ENCODE data around the gene GSTM2. TPM values are rescaled to one million over a fixed set of nuclear protein-coding genes. Genes with fewer than 3 reads are reported as not detected.
"Not testable (repeated sequence)": the region's sequence is repeated elsewhere in the genome, so short reads cannot be mapped to it uniquely, and the experiment has no call there.

The GSTM2 gene
- polyA plus RNA-seq, 2 donors: 52.0 to 130 TPM

DNA sequence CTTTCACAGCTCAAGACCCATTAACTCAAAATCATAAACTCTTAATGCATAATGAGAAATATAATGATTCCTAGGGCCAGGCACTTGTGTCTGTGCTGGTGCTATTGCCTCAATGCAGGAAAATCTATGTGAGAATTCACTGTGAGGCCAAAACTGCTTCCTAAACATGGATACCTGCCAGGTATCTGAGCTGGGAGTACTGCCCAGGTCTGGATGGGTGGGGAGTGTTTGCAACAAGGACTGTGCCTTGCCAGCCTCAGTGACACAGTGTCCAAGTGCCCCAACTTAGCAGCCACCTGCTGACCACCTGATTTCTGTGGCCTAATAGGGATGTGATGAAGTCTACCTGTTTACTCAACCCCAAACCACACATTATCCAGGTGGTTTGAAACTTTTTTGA, 42.0 kb downstream of the GSTM2 start:
- not testable (repeated sequence) for H3K4me1 ChIP-seq (ENCODE audit: control insufficient read depth in 2 of 2, insufficient read depth in 2 of 2, low read length in 1 of 2); H3K27ac ChIP-seq (ENCODE audit: low read depth in 2 of 2, low read length in 1 of 2); H3K4me3 ChIP-seq (ENCODE audit: low read depth in 1 of 2, low read length in 2 of 2); H3K36me3 ChIP-seq (ENCODE audit: control insufficient read depth in 2 of 2, insufficient read depth in 2 of 2, low read length in 1 of 2); H3K27me3 ChIP-seq (ENCODE audit: control insufficient read depth in 1 of 2, insufficient read depth in 2 of 2, low read length in 2 of 2); H3K9me3 ChIP-seq (ENCODE audit: control insufficient read depth in 2 of 2, insufficient read depth in 1 of 2, low read depth in 1 of 2, low read length in 1 of 2)

DNA sequence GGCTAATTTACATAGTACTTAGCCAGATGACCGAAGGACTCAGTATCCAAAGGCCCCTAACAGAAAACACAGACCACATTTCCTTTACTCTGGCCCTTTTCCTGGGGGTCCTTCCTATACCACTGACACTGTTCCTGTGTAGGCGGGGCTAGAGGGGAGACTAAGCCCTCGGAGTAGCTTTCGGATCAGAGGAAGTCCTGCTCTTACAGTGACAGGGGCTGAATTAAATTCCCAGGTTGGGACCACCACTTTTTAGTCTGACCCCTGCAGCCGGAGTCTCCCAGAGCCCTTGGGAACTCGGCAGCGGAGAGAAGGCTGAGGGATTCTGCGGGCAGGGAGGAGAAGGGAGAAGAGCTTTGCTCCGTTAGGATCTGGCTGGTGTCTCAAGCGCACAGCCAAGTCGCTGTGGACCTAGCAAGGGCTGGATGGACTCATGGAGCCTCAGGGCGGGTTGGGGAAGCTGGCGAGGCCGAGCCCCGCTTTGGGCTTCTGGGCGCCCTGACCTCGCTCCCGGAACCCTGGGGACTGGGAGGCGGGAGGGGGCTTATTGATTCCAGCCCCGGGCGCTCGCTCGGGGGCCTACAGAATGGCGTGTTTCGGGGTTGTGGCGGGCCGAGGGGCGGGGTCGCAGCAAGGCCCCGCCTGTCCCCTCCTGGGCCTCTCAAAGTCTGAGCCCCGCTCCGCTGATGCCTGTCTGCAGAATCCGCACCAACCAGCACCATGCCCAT, 43.9 kb downstream of the GSTM2 start, which contains the start of gene GSTM5:
Gene GSTM5 (plus strand): TSS at position 659 of the 728 bp plus-strand sequence. CDS start 62 bp downstream, at position 721.
- not testable (repeated sequence) for H3K9me3 ChIP-seq (ENCODE audit: control insufficient read depth in 2 of 2, insufficient read depth in 1 of 2, low read depth in 1 of 2, low read length in 1 of 2); H3K36me3 ChIP-seq (ENCODE audit: control insufficient read depth in 2 of 2, insufficient read depth in 2 of 2, low read length in 1 of 2); H3K4me1 ChIP-seq (ENCODE audit: control insufficient read depth in 2 of 2, insufficient read depth in 2 of 2, low read length in 1 of 2); H3K27me3 ChIP-seq (ENCODE audit: control insufficient read depth in 1 of 2, insufficient read depth in 2 of 2, low read length in 2 of 2)
- Histone ChIP-seq H3K4me3 (ENCODE audit: low read depth in 1 of 2, low read length in 2 of 2) (peak within 1 kb of the TSS; percentile 2 to 8), H3K27ac (ENCODE audit: low read depth in 2 of 2, low read length in 1 of 2) (peak within 1 kb of the TSS in 1 of 2 donors; percentile 7)
- 37 to 40% methylated on average over 33 of the region's 33 CpGs for WGBS, 2 donors

GRCh38 chr1:109712321-109712864, 44.5 kb downstream of the GSTM2 start:
- Histone ChIP-seq H3K27me3 (ENCODE audit: control insufficient read depth in 1 of 2, insufficient read depth in 2 of 2, low read length in 2 of 2) (no peaks in the 10 kb centered on the region), H3K27ac (ENCODE audit: low read depth in 2 of 2, low read length in 1 of 2) (peak overlapping the region in 1 of 2 donors; percentile 7), H3K4me1 (ENCODE audit: control insufficient read depth in 2 of 2, insufficient read depth in 2 of 2, low read length in 1 of 2) (peaks cover 0 to 8% of the 10 kb centered on the region in 2 donors), H3K36me3 (ENCODE audit: control insufficient read depth in 2 of 2, insufficient read depth in 2 of 2, low read length in 1 of 2) (no peaks in the 10 kb centered on the region), H3K4me3 (ENCODE audit: low read depth in 1 of 2, low read length in 2 of 2) (peak overlapping the region; percentile 2 to 8), H3K9me3 (ENCODE audit: control insufficient read depth in 2 of 2, insufficient read depth in 1 of 2, low read depth in 1 of 2, low read length in 1 of 2) (no peaks in the 10 kb centered on the region)
- 59 to 67% methylated on average over 22 of the region's 22 CpGs for WGBS, 2 donors

- no peaks in the 10 kb centered on the region for H3K27me3 ChIP-seq (ENCODE audit: control insufficient read depth in 1 of 2, insufficient read depth in 2 of 2, low read length in 2 of 2)
- peaks cover 0 to 15% of the 10 kb centered on the region in 2 donors for H3K4me1 ChIP-seq (ENCODE audit: control insufficient read depth in 2 of 2, insufficient read depth in 2 of 2, low read length in 1 of 2)
- no peak overlapping the region for H3K4me3 ChIP-seq (ENCODE audit: low read depth in 1 of 2, low read length in 2 of 2)
- H3K36me3 ChIP-seq (ENCODE audit: control insufficient read depth in 2 of 2, insufficient read depth in 2 of 2, low read length in 1 of 2): no peaks in the 10 kb centered on the region
- no peaks in the 10 kb centered on the region for H3K9me3 ChIP-seq (ENCODE audit: control insufficient read depth in 2 of 2, insufficient read depth in 1 of 2, low read depth in 1 of 2, low read length in 1 of 2)
- H3K27ac ChIP-seq (ENCODE audit: low read depth in 2 of 2, low read length in 1 of 2): no peak overlapping the region
- WGBS, 2 donors: 90 to 91% methylated on average over 5 of the region's 5 CpGs
These were observed 45.8 kb downstream of the GSTM2 start for GRCh38 chr1:109713636-109714035.

DNA sequence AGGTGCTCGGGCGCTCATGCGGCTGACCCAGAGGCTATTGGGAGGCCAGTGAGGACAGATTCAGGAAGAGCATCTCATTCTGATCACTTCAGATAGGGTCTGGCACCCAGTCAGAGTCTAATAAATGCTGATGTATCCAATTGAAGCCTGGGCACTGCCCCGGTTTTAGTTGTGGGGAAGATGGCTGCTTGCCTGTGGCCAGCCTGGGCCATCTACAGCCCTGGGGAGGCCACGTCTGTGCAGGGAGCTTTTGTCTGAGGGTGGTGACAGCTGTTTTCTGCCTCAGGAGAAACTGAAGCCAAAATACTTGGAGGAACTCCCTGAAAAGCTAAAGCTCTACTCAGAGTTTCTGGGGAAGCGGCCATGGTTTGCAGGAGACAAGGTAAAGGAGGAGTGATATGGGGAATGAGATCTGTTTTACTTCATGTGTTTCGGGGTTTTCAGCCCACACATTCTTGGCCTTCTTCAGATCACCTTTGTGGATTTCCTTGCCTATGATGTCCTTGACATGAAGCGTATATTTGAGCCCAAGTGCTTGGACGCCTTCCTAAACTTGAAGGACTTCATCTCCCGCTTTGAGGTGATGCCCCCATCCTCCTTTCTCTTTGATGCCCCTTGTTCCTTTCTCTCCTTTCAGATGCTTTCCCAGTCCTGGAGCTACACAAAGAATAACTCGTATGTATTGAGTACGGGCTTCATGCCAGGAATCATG, 47.0 kb downstream of the GSTM2 start:
- H3K36me3 ChIP-seq (ENCODE audit: control insufficient read depth in 2 of 2, insufficient read depth in 2 of 2, low read length in 1 of 2): no peaks in the 10 kb centered on the region
- H3K4me1 ChIP-seq (ENCODE audit: control insufficient read depth in 2 of 2, insufficient read depth in 2 of 2, low read length in 1 of 2): peaks cover 0 to 15% of the 10 kb centered on the region in 2 donors
- no peak overlapping the region for H3K27ac ChIP-seq (ENCODE audit: low read depth in 2 of 2, low read length in 1 of 2)
- 82 to 83% methylated on average over 12 of the region's 12 CpGs for WGBS, 2 donors
- no peaks in the 10 kb centered on the region for H3K9me3 ChIP-seq (ENCODE audit: control insufficient read depth in 2 of 2, insufficient read depth in 1 of 2, low read depth in 1 of 2, low read length in 1 of 2)
- H3K4me3 ChIP-seq (ENCODE audit: low read depth in 1 of 2, low read length in 2 of 2): no peak overlapping the region
- H3K27me3 ChIP-seq (ENCODE audit: control insufficient read depth in 1 of 2, insufficient read depth in 2 of 2, low read length in 2 of 2): no peaks in the 10 kb centered on the region

DNA sequence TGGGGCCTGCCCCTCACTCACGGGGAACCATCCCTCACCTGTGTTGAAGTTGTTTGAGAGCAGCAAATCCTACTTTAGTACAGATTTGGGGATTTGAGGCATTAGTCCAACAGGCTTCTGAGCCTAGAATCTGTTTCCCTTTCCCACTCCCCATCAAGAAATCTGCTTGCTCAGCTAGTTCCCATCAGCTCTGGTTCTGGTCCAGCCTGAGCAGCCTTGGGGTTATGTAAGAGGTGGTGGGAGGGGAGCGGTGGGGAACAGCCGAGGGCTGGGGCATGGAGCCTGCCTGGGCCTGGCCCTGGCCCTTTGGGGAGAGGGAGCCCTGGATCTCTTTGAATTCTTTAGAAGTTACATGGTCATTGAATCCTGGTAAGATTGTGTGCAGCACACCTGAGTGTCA, 48.3 kb downstream of the GSTM2 start:
- Histone ChIP-seq H3K4me3 (ENCODE audit: low read depth in 1 of 2, low read length in 2 of 2) (no peak overlapping the region), H3K4me1 (ENCODE audit: control insufficient read depth in 2 of 2, insufficient read depth in 2 of 2, low read length in 1 of 2) (peaks cover 0 to 15% of the 10 kb centered on the region in 2 donors), H3K27ac (ENCODE audit: low read depth in 2 of 2, low read length in 1 of 2) (peak overlapping the region; percentile 12 to 68), H3K9me3 (ENCODE audit: control insufficient read depth in 2 of 2, insufficient read depth in 1 of 2, low read depth in 1 of 2, low read length in 1 of 2) (no peaks in the 10 kb centered on the region), H3K36me3 (ENCODE audit: control insufficient read depth in 2 of 2, insufficient read depth in 2 of 2, low read length in 1 of 2) (no peaks in the 10 kb centered on the region), H3K27me3 (ENCODE audit: control insufficient read depth in 1 of 2, insufficient read depth in 2 of 2, low read length in 2 of 2) (no peaks in the 10 kb centered on the region)
- 53 to 56% methylated on average over 3 of the region's 3 CpGs for WGBS, 2 donors

DNA sequence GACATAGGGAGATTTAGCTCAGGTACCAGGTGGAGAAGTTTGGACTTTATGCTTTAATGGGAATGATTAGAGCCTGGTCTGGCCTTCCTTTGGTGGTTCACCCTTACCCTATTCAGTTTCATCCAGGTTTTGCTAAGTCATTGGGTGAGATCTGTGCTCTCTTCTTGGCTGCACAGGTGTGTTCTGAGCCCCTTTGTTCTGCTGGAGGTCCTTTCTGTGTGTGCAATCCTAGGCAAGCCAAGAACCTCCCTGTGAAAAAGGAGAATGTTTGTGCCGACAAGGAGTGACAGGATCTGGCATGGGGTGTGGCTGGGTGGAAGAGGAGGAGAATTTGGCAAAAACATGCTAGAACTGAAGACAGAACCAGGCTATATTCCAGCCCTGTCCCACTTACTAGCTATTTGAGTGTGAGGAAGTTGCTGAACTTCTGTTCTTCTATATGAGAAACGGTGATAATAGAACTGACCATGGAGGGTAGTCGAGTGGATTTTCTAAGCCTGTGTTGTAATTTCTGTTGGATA, 48.8 kb downstream of the GSTM2 start:
- Histone ChIP-seq H3K4me1 (ENCODE audit: control insufficient read depth in 2 of 2, insufficient read depth in 2 of 2, low read length in 1 of 2) (peaks cover 0 to 15% of the 10 kb centered on the region in 2 donors), H3K9me3 (ENCODE audit: control insufficient read depth in 2 of 2, insufficient read depth in 1 of 2, low read depth in 1 of 2, low read length in 1 of 2) (no peaks in the 10 kb centered on the region), H3K4me3 (ENCODE audit: low read depth in 1 of 2, low read length in 2 of 2) (no peak overlapping the region), H3K27me3 (ENCODE audit: control insufficient read depth in 1 of 2, insufficient read depth in 2 of 2, low read length in 2 of 2) (no peaks in the 10 kb centered on the region), H3K27ac (ENCODE audit: low read depth in 2 of 2, low read length in 1 of 2) (peak overlapping the region; percentile 61 to 63), H3K36me3 (ENCODE audit: control insufficient read depth in 2 of 2, insufficient read depth in 2 of 2, low read length in 1 of 2) (no peaks in the 10 kb centered on the region)
- 48 to 58% methylated on average over 3 of the region's 3 CpGs for WGBS, 2 donors

GRCh38 chr1:109717729-109718128, 49.9 kb downstream of the GSTM2 start:
- 52 to 73% methylated on average over 5 of the region's 5 CpGs for WGBS, 2 donors
- peaks cover 0 to 15% of the 10 kb centered on the region in 2 donors for H3K4me1 ChIP-seq (ENCODE audit: control insufficient read depth in 2 of 2, insufficient read depth in 2 of 2, low read length in 1 of 2)
- peak overlapping the region; percentile 61 to 62 for H3K27ac ChIP-seq (ENCODE audit: low read depth in 2 of 2, low read length in 1 of 2)
- H3K36me3 ChIP-seq (ENCODE audit: control insufficient read depth in 2 of 2, insufficient read depth in 2 of 2, low read length in 1 of 2): no peaks in the 10 kb centered on the region
- H3K9me3 ChIP-seq (ENCODE audit: control insufficient read depth in 2 of 2, insufficient read depth in 1 of 2, low read depth in 1 of 2, low read length in 1 of 2): no peaks in the 10 kb centered on the region
- no peaks in the 10 kb centered on the region for H3K27me3 ChIP-seq (ENCODE audit: control insufficient read depth in 1 of 2, insufficient read depth in 2 of 2, low read length in 2 of 2)
- no peak overlapping the region for H3K4me3 ChIP-seq (ENCODE audit: low read depth in 1 of 2, low read length in 2 of 2)

- peaks cover 0 to 15% of the 10 kb centered on the region in 2 donors for H3K4me1 ChIP-seq (ENCODE audit: control insufficient read depth in 2 of 2, insufficient read depth in 2 of 2, low read length in 1 of 2)
- WGBS, 2 donors: 79 to 80% methylated on average over 2 of the region's 2 CpGs
- no peak overlapping the region for H3K27ac ChIP-seq (ENCODE audit: low read depth in 2 of 2, low read length in 1 of 2)
- H3K9me3 ChIP-seq (ENCODE audit: control insufficient read depth in 2 of 2, insufficient read depth in 1 of 2, low read depth in 1 of 2, low read length in 1 of 2): no peaks in the 10 kb centered on the region
- H3K4me3 ChIP-seq (ENCODE audit: low read depth in 1 of 2, low read length in 2 of 2): no peak overlapping the region
- no peaks in the 10 kb centered on the region for H3K27me3 ChIP-seq (ENCODE audit: control insufficient read depth in 1 of 2, insufficient read depth in 2 of 2, low read length in 2 of 2)
- H3K36me3 ChIP-seq (ENCODE audit: control insufficient read depth in 2 of 2, insufficient read depth in 2 of 2, low read length in 1 of 2): no peaks in the 10 kb centered on the region
These were observed 50.6 kb downstream of the GSTM2 start for GRCh38 chr1:109718495-109718894.
